DMS114 treated with DMSO at 0.1 percent for 48 hours (cell line): Measurements from ENCODE around the gene PTDSS2.
"Not testable (repeated sequence)": the region's sequence is repeated elsewhere in the genome, so short reads cannot be mapped to it uniquely, and the experiment has no call there.

Source experiments
- DNase-seq: peaks from one replicate; lab custom pipeline; 2025; ENCODE audit not compliant: unreplicated experiment; lab: John Stamatoyannopoulos, UW

PTDSS2 gene

DNA sequence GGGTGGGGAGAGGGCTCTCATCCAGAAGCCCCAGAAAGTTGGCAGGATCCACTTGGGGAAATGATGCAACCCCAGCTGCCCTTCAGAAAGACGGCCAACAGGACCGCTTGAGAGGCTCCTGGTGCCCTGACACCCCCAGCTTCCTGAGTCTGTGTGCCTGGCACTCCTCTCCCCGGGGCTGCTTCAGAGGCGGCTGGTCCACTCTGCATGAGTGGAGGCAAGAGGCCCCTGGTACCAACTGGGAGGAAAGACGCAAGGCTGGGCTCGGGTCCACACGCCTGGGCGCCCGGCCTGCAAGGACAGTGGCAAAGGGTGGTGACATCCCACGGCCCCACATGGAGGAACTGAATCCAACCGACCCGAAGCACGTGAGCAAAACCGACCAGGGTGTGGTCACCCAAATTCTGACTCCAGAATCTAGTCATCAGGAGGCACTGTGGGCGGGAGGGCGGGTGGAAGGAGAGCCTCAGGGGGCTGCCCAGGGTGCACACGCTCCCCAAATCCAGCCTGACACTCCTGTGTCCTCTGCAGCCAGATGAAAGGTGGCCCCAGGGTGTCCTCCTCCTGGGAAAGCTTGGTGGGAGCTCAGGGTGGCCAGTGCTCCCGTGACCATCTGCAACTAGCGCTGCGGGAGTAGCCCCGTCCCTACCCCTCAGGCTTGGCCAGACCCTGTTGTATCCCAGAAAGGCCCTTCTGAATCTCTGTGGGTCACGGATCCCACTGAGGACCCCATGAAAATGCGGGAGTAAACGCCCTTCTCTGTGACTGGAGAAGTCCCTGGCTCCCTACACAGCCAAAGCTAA is 53.3 kb downstream of the PTDSS2 start:
- DNase-seq, result no peak

DNA sequence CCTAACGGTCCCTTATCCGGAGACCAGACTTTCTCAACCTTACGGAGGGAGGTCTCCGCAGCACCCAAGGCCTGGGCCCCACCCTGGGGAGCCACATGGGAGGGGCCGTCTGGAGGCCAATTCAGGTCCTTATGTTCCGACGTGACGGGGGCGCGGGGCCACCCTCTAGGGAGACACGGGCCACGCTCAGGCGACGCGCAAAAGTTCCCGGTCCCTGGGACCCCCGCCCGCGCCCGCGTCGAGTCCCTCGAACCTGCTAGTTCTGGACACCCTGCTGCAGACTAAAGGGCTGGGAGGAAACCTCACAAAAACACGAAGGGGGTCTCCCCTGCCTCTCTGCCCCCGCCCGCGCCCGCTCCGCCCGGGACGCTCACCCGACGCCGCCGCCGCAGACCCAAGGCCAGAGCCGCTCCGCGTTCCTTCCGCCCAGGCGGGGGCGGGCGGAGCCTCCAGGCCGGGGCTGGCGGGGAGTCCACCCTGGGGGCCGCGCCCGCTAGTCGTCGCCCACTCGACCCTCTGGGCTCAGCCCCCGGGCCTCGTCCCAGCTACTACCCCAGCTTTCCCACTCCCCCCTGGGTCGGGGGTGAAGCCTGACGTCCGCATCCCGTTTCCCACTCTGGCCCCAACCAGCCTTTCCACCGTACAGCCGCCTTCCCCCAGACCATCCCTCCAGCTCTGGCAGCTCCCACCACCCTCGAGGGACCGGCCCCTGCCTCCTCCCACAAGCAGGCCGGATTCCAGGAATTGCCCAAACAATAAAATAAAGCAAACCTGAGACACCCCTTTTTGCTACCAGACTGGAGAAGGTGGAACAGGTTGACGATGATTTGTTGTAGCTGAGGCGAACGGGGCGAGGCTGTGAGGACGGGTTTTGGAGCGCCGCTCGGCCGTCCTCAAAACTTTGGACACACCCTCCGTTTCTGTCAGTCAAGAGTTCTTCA is 54.2 kb downstream of the PTDSS2 start:
- no peak for DNase-seq

DNA sequence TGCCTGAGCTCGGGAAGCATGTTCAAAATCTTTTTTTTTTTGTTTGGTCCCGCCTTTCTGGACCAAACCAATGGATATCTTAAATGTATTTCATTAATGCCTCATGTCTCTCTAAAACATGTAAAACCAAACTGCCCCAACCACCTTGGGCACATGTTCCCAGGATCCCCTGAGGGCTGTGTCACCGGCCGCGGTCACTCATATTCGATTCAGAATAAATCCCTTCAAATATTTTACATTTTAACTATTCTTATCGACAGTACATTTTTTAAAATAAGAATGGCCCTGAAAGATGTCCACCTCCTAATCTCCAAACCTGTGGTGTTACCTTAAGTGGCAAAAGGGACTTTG is 54.9 kb downstream of the PTDSS2 start:
- DNase-seq, result no peak

DNA sequence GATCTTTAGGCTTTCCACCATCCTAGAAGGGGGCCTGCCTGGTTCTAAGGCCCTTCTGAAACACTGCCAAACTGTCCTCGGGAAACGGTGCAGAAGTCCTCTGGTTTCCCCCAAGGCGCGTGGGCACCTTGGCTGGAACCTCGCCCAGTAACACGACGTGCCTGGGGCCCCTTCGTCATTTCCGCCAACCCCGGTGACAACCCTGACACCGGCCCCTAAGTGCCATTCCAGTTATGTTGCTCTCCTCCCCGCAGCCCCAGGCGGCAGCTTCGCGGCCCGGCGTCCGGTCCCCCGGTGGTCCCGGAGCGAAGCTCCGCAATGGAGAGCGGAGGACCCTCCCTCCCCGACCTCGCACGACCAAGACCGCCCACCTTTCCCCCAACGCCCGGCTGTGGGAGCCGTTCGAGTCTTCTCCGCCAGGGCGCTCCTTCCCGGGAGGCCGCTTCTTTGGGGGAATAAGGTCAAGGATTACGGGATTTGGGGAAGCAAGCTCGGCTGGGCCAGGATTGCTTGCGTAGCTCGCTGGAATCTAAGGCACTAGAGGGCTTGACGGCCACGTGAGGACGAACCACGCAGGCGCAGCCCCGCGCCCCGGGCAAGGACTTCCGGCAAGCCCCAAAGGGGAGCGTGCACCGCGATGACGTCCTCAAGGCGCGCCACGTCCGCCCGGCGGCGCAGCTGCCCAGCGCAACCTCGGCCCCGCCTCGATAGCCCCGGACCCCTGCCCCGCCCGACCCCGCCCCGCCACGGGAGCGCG is 56.3 kb downstream of the PTDSS2 start:
- peak; percentile 68 for DNase-seq

- DNase-seq, result peak; percentile 66
Observed at GRCh38 chr11:506995-507726, 57.1 kb downstream of the PTDSS2 start, which contains the start of gene RNH1. Gene RNH1 (minus strand): TSS chr11:507242. CDS start chr11:502162, 5,080 bp downstream.

GRCh38 chr11:507727-508515 is 57.8 kb downstream of the PTDSS2 start:
- no peak for DNase-seq

DNA sequence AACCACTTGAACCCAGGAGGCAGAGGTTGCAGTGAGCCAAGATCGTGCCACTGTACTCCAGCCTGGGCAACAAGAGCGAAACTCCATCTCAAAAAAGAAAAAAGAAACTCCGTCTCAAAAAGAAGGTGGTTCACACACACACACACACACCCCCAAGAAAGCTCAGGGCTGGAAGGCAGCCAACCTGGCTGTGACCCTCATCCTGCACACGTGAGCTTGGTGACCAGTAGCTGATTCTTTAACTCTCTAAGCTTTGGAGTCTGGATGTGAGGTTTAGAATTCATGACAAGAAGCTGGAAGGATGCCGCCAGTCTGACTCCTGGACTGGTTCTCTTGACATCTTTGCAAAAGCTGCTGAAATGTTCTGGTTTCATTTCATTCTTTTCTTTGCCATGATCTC is 58.9 kb downstream of the PTDSS2 start:
- DNase-seq, result no peak

- DNase-seq, result no peak
Observed at GRCh38 chr11:512761-513595, 62.9 kb downstream of the PTDSS2 start.

DNA sequence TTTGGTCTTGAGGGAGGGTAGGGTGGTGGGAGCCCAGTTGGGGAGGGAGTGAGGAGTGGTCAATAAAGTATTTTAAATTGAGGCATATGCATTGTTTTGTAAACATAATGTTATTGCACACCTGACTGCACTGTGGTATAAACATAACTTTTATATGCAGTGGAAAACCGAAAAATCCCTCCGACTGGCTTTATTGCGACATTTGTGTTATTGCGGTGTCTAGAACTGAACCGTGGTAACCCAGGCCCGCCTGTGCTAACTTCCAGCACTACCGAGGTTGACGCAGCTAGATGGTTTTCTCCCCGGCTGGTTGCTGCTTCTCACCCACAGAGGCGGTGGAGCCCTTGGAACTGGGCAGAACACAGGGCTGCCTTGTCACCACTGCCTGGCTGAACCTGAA is 64.5 kb downstream of the PTDSS2 start:
- no peak for DNase-seq

DNA sequence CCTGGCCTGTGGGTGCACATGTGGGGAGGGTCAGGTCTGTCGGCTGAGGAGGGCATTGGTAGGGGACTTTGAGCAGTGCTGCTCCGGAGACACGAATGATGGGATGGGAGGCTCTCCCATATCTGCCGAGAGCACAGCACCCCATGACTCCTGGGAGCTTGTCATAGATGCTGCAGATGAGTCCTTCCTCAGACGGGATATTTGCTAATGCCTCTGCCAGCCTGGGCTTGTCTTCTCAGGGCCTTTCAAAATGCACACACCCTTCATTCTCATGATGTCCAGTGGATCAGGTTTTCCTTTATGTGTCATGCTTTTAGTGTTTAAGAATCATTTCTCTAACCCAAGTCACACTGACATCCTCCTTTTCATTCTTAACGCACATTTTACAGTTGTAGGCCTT is 65.1 kb downstream of the PTDSS2 start:
- no peak for DNase-seq

- no peak for DNase-seq
Observed at GRCh38 chr11:516400-516799, 66.3 kb downstream of the PTDSS2 start.

- not testable (repeated sequence) for DNase-seq
Observed at GRCh38 chr11:516918-517685, 67.0 kb downstream of the PTDSS2 start.

DNA sequence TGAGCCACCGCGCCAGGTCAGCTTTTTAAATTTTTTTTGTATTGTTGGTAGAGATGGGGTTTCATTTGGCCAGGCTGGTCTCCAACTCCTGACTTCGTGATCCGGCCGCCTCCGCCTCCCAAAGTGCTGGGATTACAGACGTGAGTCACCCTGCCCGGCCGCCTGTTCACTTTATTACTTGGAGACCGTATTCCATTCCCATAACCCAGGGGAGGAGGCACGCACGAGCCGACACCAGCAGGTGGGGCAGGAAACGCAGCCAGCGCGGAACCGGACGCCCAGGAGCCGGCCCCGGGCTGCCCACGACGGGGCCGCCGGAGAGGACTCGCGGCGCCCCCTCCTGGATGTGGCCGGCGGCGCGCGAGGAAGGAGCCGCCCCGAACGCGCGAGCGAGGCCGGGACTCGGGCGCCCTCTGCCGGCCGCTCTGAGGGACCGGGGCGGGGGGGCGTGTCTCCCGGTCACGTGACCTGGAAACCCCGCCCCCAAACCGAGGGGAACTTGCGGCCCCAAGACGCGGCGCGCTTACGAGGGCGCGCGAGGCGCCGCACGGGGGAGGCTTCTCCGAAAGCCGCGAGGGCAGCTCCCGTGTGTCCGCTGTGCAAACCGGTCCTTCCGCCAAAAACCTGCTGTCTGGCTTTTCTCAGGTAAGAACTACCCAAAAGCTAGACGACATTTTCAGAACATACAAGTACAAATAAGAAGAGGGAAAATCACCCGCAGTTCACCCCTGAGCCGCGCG is 68.6 kb downstream of the PTDSS2 start:
- peak; percentile 56 for DNase-seq

- no peak for DNase-seq
Observed at GRCh38 chr11:520428-521176, 70.5 kb downstream of the PTDSS2 start.

DNA sequence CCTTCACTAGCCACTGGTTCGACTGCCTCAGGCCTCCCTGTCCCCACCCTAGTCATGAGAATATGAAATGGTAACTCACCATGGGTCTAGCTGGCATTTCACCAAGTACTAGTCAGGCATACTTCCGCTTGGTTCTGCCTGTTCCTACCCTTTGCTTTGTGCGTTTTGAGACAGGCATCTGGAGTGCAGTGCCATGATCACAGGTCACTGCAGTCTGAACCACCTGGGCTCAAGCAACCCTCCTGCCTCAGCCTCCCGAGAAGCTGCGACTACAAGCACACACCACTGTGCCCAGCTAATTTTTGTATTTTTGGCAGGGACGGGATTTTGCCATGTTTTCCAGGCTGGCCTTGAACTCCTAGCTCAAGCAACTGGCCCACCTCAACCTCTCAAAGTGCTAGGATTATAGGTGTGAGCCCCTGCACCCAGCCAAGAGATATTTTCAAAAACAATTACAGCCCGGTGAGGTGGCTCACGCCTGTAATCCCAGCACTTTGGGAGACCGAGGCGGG is 71.2 kb downstream of the PTDSS2 start:
- no peak for DNase-seq

DNA sequence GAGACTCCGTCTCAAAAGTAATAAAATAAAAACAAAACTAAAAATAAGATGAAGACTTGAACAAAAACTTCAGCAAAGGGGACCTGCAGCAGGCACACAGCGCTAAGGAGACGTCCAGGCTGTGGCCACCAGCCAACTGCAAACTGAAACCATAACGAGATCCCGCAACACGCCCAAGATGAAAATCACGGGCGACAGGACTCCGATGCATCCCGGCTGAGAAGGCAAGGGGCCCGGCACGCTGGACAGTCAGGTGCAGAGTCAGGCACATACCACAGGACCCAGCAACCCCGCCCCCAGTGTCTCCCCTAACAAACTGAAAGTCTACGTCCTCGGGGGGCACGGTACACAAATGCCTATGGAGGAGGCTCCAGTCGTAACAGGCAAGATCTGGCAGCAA is 76.1 kb downstream of the PTDSS2 start:
- DNase-seq, result no peak
